ENCODE results near the gene NSMCE4A.
"Not testable (repeated sequence)": the region's sequence is repeated elsewhere in the genome, so short reads cannot be mapped to it uniquely, and the experiment has no call there.

NSMCE4A gene, protein sequence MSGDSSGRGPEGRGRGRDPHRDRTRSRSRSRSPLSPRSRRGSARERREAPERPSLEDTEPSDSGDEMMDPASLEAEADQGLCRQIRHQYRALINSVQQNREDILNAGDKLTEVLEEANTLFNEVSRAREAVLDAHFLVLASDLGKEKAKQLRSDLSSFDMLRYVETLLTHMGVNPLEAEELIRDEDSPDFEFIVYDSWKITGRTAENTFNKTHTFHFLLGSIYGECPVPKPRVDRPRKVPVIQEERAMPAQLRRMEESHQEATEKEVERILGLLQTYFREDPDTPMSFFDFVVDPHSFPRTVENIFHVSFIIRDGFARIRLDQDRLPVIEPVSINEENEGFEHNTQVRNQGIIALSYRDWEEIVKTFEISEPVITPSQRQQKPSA

DNA sequence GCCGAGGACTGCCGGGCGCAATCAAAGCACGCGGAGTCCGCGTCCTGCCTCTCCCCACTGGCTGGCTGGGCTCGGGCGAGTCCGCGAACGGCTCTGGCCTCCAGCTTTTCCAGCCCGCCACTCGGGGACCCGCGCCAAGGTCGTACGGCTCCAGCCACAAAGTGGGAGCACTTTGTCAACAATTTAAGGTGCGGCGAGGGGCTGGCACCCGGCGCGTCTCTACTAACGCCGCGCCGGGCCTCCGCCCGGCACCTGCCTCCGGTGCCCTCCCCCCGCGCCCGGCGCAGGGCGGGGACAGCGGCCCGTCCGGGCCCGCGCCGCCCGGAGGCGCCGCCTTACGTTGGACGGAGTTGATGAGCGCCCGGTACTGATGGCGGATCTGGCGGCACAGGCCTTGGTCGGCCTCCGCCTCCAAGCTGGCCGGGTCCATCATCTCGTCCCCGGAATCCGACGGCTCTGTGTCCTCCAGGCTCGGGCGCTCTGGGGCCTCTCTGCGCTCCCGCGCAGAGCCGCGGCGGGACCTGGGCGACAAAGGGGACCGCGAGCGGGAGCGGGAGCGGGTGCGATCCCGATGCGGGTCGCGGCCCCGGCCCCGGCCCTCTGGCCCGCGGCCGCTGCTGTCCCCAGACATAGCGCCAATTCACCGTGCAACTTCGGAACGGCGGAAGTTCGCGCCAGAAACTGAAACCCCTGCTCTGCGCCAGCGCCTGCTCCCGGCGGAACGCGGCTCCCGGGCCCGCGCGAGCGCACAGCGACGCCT is at the start of gene NSMCE4A:
TSS of gene NSMCE4A (minus strand) at position 683 of the 760 bp plus-strand sequence. CDS start at position 631, 52 bp downstream.
- DNase-seq, result peak in 1 of 2 experiments; percentile 42

DNA sequence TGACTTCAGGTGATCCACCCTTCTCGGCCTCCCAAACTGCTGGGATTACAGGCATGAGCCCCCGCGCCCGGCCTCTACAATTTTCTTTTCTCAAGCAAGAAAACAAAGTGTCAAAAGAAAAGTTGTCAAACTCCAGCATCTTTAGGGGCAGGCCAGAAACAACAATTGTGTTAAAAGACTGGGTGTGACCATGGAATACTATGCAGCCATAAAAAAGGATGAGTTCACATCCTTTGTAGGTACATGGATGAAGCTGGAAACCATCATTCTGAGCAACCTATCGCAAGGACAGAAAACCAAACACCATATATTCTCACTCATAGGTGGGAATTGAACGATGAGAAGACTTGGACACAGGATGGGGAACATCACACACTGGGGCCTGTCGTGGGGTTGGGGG is 48.2 kb upstream of the NSMCE4A start:
- not testable (repeated sequence) for DNase-seq

DNA sequence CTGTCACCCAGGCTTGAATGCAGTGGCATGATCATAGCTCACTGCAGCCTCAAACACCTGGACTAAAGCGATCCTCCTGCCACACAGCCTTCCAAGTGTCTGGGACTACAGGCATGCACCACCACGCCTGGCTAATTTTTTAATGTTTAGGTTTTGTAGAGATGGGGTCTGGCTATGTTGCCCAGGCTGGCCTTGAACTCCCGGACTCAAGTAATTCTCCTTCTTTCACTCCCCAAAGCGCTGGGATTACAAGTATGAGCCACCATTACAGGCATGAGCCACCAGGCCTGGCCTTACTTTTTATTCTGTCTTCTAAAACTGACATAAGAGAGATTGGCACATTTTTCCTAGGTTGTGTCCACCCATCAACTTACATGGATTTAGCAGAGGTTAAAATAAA is 47.3 kb upstream of the NSMCE4A start:
- DNase-seq, result no peak

DNA sequence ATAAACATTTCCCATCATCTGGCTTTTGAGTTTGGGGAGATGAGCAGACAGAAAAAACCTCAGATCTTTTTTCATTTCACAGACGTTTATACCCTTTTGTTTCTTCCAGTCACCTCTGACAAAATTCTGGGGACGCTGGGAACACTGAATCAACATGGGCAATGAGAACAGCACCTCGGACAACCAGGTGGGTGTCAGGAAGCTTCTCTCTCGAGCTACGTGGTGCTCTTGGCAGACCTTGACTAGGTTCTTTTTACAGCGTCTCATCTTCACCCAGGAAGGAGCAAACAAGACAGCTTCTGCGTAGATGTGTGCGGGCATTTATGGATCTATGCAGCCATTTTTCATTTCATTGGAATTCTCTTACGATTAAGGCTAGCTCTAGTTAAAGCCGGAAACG is 46.8 kb upstream of the NSMCE4A start:
- no peak for DNase-seq

DNA sequence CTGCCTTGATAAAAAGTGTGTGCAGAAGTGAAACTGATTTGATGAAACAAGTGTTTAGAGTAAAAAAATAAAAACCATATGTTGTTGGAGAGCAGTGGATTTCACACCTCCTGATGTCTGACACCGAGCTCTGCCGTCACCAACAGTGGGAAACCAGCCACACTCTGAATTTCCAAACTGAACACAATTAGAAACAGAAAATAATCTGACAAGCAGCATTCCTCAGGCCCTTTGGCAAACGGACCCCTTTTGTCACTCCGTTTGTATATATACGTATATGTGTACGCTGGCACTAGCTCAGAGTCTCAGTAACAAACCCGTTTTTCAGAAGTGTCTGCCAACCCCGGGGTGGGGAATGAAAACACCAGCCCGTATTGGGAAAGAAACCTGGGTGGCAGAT is 46.4 kb upstream of the NSMCE4A start:
- no peak for DNase-seq

DNA sequence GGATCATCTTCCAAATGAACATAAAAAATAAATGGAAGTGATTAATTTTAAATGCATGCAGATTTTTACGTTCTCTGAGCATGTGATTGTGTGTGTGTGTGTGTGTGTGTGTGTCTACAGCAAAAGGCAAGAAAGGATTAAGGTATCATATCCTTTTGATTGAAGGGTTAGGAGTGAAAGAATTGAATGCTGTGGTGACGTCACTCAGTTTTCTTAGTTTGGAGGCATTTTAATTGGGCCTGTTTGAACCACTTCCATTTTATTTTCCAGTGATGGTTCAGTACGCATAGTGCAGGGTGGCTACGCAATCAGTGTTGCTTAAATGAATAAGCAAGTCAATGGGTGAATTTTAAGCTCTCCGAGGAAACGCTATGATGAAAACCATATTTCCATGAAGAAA is 45.2 kb upstream of the NSMCE4A start:
- no peak for DNase-seq

DNA sequence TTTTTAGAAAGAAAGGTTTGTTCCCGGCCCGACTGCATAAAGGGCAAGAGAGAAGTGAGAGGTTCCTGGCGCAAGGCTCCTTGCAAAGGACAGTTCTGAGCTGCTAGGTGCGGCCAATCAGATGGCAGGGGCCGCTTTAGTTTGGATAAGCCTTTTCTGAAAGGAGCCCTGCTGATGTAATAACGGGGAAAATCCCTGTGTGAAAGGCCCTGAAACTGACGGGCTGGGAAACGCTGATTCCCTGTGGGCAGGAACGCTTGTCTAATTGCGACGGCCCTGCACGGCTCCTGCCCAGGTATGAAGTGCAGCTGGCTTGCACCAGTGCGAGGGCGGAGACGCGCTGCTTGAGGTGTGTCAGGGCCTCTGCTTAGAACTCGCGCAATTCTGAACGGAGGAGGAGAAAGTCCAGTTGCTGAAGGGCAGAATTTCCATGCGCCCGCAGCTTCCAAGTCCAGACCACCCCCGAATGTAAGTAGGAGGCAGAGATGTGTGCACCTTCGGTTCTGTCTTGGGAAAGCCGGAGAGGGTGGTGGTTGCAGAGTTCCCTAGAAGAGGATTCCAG is 44.5 kb upstream of the NSMCE4A start:
- no peak for DNase-seq

DNA sequence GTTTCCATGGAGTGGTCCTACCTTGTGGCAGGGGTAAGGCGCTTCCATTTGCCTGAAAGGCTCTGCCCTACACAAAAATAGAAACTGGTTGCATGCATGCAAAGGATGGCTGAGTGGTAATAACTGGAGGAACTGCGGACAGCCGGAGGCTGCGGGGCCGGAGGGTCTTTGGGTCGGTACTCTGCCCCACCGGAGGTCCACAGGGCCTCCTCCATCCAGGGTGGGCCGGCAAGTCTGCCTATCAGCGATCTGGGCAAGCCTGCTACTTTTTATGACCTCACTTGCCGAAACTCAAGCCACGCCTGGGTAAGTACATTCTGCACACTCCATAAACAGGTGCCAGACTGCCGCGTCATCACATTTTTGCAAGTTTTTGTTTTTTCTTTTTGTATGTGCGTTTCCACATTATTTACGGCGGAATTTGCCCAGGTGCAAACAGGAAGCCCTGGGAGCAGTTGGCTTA is 44.0 kb upstream of the NSMCE4A start:
- DNase-seq, result no peak

DNA sequence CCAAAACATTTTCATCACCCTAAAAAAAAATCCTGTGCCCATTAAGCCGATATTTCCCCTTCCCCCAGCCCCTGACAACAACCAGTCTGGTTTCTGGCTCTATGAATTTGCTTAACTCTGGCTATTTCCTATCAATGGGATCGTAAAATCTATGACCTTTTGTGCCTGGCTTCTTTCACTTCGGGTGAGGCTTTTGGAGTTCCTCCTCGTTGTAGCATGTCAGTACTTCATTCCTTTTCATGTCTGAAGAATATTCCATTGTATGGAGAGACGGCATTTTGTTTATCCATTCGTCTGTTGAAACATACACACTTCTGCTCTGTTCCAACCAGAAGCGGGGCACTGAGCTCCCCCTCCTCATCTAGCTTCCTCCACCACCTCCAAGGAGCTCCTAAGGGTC is 43.5 kb upstream of the NSMCE4A start:
- no peak for DNase-seq

DNA sequence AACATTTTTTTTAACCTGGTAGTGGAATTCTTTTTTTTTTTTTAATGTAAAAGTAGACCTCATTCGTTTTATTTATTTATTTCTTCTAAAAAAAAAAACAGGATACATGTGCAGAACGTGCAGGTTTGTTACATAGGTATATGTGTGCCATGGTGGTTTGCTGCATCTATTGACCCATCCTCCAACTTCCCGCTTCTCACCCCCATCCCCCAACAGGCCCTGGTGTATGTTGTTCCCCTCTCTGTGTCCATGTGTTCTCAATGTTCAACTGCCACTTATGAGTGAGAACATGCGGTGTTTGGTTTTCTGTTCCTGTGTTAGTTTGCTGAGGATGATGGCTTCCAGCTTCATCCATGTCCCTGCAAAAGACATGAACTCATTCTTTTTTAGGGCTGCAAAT is 42.9 kb upstream of the NSMCE4A start:
- not testable (repeated sequence) for DNase-seq

DNA sequence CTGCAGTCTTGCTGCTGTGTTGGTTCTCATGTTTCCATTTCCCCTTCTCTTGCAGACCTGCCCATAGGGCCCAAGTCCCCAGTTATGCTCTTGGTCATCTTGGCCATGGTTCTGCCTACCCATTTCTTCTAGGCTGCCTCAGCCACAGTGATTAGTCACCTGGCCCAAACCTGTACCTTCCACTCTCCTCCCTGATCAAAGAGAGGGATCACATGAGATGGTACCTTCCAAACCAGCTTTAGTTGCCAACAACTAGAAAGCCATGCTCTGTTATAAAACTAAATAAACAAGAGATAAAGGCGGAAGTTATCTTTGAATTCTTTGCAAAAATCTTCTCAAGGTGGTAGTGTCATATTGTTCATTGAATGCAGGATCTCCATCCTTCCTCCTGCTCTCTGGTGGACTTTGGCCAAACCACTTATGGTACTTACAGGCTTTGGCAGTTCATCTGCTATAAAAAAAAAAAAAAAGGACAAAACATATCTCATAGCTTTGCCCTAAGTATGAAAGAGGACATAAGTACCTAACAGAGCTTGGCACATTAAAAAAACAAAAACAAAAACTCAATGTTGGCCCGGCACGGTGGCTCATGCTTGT is 39.7 kb upstream of the NSMCE4A start:
- no peak for DNase-seq

DNA sequence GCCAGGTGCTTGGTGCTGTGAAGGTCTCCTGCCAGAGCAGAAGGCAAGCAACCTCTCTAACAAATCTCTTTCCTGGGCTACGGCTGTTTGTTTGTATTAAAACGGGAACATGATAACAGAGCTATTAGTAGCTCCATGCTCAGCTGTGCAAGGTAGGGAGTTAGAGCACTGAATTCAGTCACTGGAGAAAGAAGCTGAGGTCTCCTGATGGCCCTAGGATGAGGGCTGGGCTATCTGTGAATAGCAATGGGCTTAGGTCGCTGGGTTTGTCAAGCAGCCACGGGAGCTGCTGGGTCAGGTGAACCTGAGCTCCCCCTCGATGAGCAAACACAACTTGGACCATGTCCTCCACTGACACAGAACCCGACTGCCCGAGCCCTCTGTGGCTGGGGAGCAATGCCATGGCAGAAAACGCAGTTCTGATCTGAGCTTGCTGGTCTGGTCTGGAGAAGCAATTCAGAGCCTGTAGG is 38.3 kb upstream of the NSMCE4A start:
- no peak for DNase-seq

DNA sequence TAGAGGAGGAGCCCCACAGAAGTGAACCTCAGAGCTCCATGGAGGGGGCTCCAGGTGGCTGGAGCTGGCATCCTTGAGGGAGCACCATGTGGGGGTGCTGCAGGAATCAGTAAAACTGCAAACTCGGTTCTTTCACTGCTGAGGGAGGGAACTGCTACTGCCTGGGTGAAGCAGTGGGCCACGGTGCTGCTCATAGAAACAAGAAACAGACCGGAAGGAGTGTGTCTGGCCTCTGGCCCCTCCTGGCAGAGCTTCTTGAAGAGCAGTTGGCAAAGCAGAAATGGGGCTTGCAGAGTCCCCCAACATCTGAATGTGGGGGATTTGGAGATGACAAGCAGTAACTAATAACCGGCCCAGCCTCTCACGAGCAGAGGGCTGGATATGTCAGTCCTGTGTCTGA is 37.7 kb upstream of the NSMCE4A start:
- no peak for DNase-seq

DNA sequence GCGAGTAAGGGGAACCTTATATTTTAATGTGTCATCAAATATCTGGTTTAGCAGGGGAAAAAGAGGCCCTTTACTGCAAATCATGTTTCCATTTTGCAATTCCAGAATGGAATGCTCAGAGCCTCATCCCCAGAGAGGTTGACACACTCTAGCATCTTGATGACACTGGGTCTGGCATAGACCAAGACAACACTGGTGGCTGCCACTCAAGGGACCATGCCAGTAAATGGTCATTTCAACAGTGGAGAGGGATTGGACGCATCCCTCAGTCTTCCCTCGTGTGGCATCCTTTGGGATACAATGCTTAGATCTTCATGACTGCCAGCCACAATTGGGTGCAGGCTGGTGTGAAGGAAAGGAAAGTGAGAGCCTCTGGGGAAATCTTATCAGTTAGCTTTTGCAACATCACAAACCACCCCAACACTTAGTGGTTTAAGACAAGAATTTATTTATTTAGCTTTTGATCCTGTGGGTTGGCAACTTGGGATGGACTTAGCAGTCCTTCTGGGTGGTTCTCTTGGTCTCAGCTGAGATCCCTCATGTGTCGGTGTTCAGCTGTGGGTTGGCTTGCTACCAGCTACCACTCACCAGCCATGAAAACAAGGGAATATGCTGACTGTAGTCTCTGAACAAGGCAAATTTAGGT is 35.5 kb upstream of the NSMCE4A start:
- DNase-seq, result no peak

DNA sequence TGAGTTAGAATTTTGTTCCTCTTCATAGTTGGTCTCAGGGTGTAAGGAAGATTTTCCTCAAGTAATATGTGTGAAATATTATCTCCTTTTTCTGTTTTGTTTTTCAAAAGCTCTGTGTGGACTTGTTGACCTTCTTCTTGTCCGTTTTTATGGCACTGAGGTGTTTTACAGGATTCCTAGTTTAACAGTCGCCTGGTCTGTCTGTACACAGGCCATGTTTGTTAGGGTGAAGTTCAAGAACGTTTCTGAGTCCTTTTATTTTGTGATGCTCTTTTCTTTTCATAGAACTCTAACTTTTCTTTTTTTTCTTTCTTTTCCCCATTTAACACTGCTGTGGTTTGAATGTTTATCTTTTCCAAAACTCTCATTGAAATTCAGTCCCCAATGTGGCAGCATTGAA is 32.4 kb upstream of the NSMCE4A start:
- no peak for DNase-seq

DNA sequence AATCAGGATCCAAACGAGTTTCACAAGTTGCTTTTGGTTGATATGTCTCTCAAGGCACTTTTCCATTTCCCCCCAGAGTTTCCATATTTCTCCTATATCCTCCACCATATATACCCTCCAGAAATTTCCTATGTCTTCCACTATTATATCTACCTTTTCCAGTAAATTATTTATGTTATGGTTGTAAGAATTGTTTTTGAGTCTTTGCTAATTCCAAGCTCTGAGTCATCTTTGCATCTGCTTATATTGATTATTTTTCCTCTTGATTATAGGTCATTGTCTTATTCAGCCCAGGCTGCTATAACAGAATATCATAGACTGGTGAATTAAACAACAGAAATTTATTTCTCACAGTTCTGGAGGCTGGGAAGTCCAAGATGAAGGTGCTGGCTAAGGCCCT is 26.7 kb upstream of the NSMCE4A start:
- no peak for DNase-seq

DNA sequence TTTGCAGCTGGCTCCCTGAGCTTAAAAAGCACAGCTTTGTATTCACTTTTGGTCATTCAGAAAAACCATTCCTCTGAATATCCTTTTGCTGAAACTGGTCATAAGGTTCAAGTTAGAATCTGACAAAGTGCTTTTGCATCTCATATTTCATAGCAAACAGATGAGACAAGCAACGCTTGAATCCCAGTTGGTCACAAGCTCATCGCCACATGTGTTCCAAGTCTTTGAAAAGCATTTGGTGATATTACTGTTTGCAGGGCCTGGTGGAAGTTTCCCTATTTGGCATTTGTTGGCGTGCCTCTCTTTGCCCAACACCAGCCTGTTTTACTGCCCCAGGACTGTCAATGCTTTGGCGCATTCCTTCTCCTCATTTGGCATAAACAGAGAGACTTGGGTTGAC is 24.3 kb upstream of the NSMCE4A start:
- no peak for DNase-seq

DNA sequence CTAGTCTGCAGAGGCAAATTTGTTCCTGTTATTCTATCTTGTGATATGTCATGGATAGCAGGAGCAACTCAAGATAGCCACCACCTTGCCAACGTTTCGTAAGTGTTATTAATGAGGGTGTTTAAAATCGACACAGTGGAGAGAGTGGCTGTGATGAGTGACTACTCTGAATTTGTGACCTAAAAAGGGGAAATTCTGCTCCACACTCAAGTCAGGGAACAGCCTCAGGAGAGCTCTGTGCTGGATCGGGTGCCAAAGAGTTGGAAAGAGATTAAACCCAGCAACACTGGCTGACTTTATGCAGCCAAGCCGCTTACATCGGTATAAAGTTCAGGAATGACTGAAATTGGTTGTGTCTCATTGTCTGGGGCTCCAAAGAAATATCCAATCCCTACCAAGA is 23.4 kb upstream of the NSMCE4A start:
- no peak for DNase-seq

DNA sequence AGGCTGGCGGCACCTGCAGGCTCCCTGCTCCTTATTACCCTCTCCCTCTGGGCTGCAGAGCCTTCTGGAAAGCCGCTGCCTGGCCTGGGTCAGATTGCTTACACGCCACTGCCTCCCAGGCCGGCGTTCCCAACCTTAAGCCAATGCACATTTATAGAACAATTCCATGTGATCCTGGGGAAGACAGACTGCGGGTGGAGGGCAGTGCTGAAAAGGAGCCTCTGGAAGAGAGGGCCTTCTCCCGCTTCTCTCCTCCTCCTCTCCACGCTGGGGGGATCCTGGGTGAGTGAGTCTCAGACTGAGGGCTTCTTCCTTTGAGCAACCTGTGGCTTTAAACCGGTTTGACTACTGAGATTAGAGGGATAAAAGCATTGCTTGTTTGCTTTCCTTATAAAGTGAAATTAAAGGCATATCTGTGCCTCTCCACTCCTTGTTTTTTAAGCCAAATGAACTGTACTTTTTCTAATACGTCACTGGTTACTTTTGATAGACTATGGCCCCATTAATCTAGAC is 19.5 kb upstream of the NSMCE4A start:
- DNase-seq, result no peak

DNA sequence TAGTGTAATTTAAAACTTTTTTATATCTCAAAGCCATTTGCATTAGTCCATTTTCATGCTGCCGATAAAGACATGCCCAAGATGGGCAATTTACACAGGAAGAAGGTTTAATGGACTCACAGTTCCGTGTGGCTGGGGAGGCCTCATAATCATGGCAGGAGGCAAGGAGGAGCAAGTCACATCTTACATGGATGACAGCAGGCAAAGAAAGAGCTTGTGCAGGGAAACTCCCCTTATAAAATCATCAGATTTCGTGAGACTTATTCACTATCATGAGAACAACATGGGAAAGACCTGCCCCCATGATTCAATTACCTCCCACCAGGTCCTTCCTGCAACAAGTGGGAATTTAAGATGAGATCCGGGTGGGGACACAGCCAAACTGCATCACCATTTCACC is 16.7 kb upstream of the NSMCE4A start:
- DNase-seq, result not testable (repeated sequence)

DNA sequence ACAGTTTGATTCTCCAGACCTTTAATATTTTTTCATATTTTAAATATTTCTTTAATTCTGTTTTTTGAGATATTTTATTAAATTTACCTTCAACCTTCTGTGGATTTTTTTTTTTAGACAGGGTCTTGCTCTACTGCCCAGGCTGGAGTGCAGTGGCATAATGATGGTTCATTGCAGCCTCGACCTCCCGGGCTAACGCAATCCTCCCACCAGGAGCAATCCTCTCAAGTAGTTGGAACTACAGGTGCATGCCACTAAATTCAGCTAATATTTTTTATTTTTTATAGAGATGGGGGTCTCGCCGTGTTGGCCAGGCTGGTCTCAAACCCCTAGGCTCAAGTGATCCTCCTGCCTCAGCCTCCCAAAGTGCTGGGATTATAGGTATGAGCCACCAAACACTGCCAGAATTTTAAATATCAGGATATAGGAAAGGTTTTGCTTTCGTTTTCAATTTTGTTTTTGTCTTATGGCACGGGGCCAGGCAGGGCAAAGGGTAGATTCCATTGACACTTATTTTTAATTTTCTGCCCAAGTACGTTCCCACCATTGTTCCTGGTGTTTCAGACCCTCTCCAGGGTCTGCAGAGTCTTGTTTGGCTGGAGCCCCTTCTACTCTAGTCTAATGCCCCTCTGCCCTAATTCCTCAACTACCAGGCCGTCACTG is 15.1 kb upstream of the NSMCE4A start:
- no peak for DNase-seq

Data from NCI-H446 (cell line).